ENCODE results near the gene ARHGEF28. TPM values are rescaled to one million over a fixed set of nuclear protein-coding genes. Genes with fewer than 3 reads are reported as not detected.

Gene ARHGEF28
- polyA plus RNA-seq, 1 experiment = 8.8 TPM

- Histone ChIP-seq H3K4me3 (ENCODE audit: low read depth, low read length) (no peak overlapping the region), H3K27ac (ENCODE audit: low read depth, low read length) (peak overlapping the region; percentile 39), H3K9me3 (ENCODE audit: control insufficient read depth, insufficient read depth, low read length) (no peaks in the 10 kb centered on the region), H3K27me3 (ENCODE audit: control insufficient read depth, insufficient read depth, low read length) (no peaks in the 10 kb centered on the region)
- CTCF ChIA-PET = interaction anchor here (0.5 to 3.5 kb wide), 18 partner anchors 13 to 911 kb away, joined by 3 to 40 read pairs (median 4); no protein-coding TSS in a partner anchor
- POLR2A ChIA-PET = interaction anchor here (1.3 kb wide), 1 partner anchor 67 kb away, joined by 4 read pairs; the partner anchor contains the start of gene ARHGEF28
- peak; percentile 18 for DNase-seq (ENCODE audit: low read depth, low spot score)
- TF ChIP-seq CTCF (IDR thresholded peaks at IDR 0.05; ENCODE audit: low read depth, low read length) = peak; percentile 62
These were observed 67.6 kb downstream of the ARHGEF28 start for GRCh38 chr5:73693573-73694061.

- CTCF ChIA-PET = interaction anchor here (0.5 to 3.5 kb wide), 11 partner anchors 16 to 910 kb away, joined by 3 to 40 read pairs (median 4); no protein-coding TSS in a partner anchor
- no peak for DNase-seq (ENCODE audit: low read depth, low spot score)
- Histone ChIP-seq H3K27me3 (ENCODE audit: control insufficient read depth, insufficient read depth, low read length) (no peaks in the 10 kb centered on the region), H3K9me3 (ENCODE audit: control insufficient read depth, insufficient read depth, low read length) (no peaks in the 10 kb centered on the region), H3K27ac (ENCODE audit: low read depth, low read length) (peak overlapping the region; percentile 39), H3K4me3 (ENCODE audit: low read depth, low read length) (no peak overlapping the region)
- POLR2A ChIA-PET = no interaction called here
- no peak for TF ChIP-seq CTCF (IDR thresholded peaks at IDR 0.05; ENCODE audit: low read depth, low read length)
These were observed 68.1 kb downstream of the ARHGEF28 start for GRCh38 chr5:73694089-73694488.

- Histone ChIP-seq H3K9me3 (ENCODE audit: control insufficient read depth, insufficient read depth, low read length) (no peaks in the 10 kb centered on the region), H3K27ac (ENCODE audit: low read depth, low read length) (no peak overlapping the region), H3K4me3 (ENCODE audit: low read depth, low read length) (no peak overlapping the region), H3K27me3 (ENCODE audit: control insufficient read depth, insufficient read depth, low read length) (no peaks in the 10 kb centered on the region)
- ChIA-PET POLR2A (no interaction called here), CTCF (no interaction called here)
- DNase-seq (ENCODE audit: low read depth, low spot score) = no peak
- no peak for TF ChIP-seq CTCF (IDR thresholded peaks at IDR 0.05; ENCODE audit: low read depth, low read length)
These were observed 72.0 kb downstream of the ARHGEF28 start for GRCh38 chr5:73698011-73698410.

- POLR2A ChIA-PET = no interaction called here
These were observed 75.6 kb downstream of the ARHGEF28 start for GRCh38 chr5:73701566-73701965.

More at GRCh38 chr5:73701566-73701965, 75.6 kb downstream of the ARHGEF28 start:
- TF ChIP-seq CTCF (IDR thresholded peaks at IDR 0.05; ENCODE audit: low read depth, low read length) = no peak
- Histone ChIP-seq H3K27me3 (ENCODE audit: control insufficient read depth, insufficient read depth, low read length) (no peaks in the 10 kb centered on the region), H3K9me3 (ENCODE audit: control insufficient read depth, insufficient read depth, low read length) (no peaks in the 10 kb centered on the region), H3K27ac (ENCODE audit: low read depth, low read length) (no peak overlapping the region), H3K4me3 (ENCODE audit: low read depth, low read length) (no peak overlapping the region)
- CTCF ChIA-PET = no interaction called here
- no peak for DNase-seq (ENCODE audit: low read depth, low spot score)

Data from AG04450 (cell line).